Stomach (tissue), 9 donors: ENCODE results near the gene WIZ. TPM values are rescaled to one million over a fixed set of nuclear protein-coding genes. Genes with fewer than 3 reads are reported as not detected.

ENCODE experiments used
- DNase-seq, 2 donors: peaks; one replicate each; pipeline versions ENCODE4 v3.0.0 to v3.0.0-alpha.2; 2013 to 2019
- H3K27ac ChIP-seq, 5 donors: fragments of 200-600 bp in 4 of 5; sonication (generic) in 4 of 5; one replicate each; pipeline ENCODE4 v1.5.1; 2013 to 2019; ENCODE audit warnings: mild to moderate bottlenecking in 1 of 5, moderate library complexity in 1 of 5
- H3K27me3 ChIP-seq, 3 donors: fragments of 200-600 bp; sonication (generic); one replicate each; pipeline ENCODE4 v1.5.1; 2017 to 2019; ENCODE audit warnings: mixed run types in 1 of 3
- H3K36me3 ChIP-seq, 4 donors: fragments of 200-600 bp; sonication (generic); 1 replicate in 3 of 4; 2 replicates in 1 of 4; pipeline ENCODE4 v1.5.1; 2016 to 2019
- H3K4me1 ChIP-seq, 4 donors: fragments of 200-600 bp; sonication (generic); one replicate each; pipeline ENCODE4 v1.5.1; 2016 to 2019
- H3K4me3 ChIP-seq, 4 donors: fragments of 200-600 bp; sonication (generic) in 3 of 4; one replicate each; pipeline ENCODE4 v1.5.1; 2016 to 2019; ENCODE audit warnings: mild to moderate bottlenecking in 1 of 4
- H3K9me3 ChIP-seq, 4 donors: fragments of 200-600 bp; sonication (generic); one replicate each; pipeline ENCODE4 v1.5.1; 2016 to 2019
- CTCF ChIP-seq, 7 experiments: fragments of 450-650 bp in 4 of 7; fragments of 200-600 bp in 3 of 7; sonication (generic) in 3 of 7; IDR thresholded peaks; one replicate each; pipeline ENCODE4 v1.5.1; 2016 to 2019; ENCODE audit warnings: antibody characterized with exemption in 7 of 7, control low read depth in 2 of 7, mild to moderate bottlenecking in 1 of 7
- EP300 ChIP-seq: sonication (generic); formaldehyde crosslinking; IDR thresholded peaks from one replicate; pipeline ENCODE4 v1.6.1; 2017; ENCODE audit warnings: antibody characterized with exemption
- POLR2A ChIP-seq, 4 donors: fragments of 450-650 bp; IDR thresholded peaks; one replicate each; pipeline ENCODE4 v1.6.1; 2016; ENCODE audit warnings: antibody characterized with exemption in 4 of 4, control low read depth in 2 of 4, mild to moderate bottlenecking in 1 of 4, moderate library complexity in 1 of 4
- POLR2AphosphoS5 ChIP-seq, 3 donors: sonication (generic); formaldehyde crosslinking; IDR thresholded peaks; one replicate each; pipeline ENCODE4 v1.6.1; 2016; ENCODE audit warnings: antibody characterized with exemption in 3 of 3
- WGBS, 5 donors: extraction: QIAGEN DNeasy Blood & Tissue Kit in 3 of 5; methylation state at CpG; one replicate each; pipeline versions ENCODE4 v1.1.5 to v1.1.7; 2013 to 2018; 5-methylcytosine and 5-hydroxymethylcytosine counted together
- intact Hi-C: fragments of 100-400 bp; cut with DNase I; formaldehyde crosslinking; loops from one replicate; pipeline ENCODE4 v1.15.1; 2023; ENCODE audit warnings: low total_unique reads
- polyA plus RNA-seq, 3 donors: library from polyadenylated mRNA; stranded (reverse); fragments of 200-250 nt; gene quantifications; one replicate each; pipeline ENCODE4 v1.2.3, GENCODE V29; 2013
- total RNA-seq, 5 donors: library from RNA; depleted of rRNA; stranded (reverse); fragments of >200 nt; gene quantifications; one replicate each; pipeline versions ENCODE4 v1.1.0 to v1.2.3, GENCODE V29; 2014 to 2016
- donor health status: healthy with polysubstance abuse.
- donor health status: Bipolar disorder and iron deficiency.
- donor health status: healthy.

The WIZ gene
- total and polyA plus RNA-seq, 8 donors = 13.9 to 124 (median 18.3) TPM

GRCh38 chr19:15453906-15454860 is 4.4 kb upstream of the WIZ start:
- H3K27me3 ChIP-seq = peaks cover 8 to 53% (median 31%) of the 10 kb centered on the region in 3 donors
- H3K4me3 ChIP-seq = no peak overlapping the region
- peaks cover 29 to 55% (median 46%) of the 10 kb centered on the region in 4 donors for H3K4me1 ChIP-seq
- intact Hi-C loops = loop anchor here (10.0 kb wide), 1 partner anchor 101 kb away; no protein-coding TSS in a partner anchor
- peaks cover 0 to 46% (median 3%) of the 10 kb centered on the region in 4 donors for H3K36me3 ChIP-seq
- DNase-seq = peak in 1 of 2 donors; percentile 51
- H3K9me3 ChIP-seq = no peaks in the 10 kb centered on the region
- TF ChIP-seq POLR2AphosphoS5 (IDR thresholded peaks at IDR 0.05) (no peak), EP300 (no peak), CTCF (IDR thresholded peaks at IDR 0.05) (peak in 1 of 7 experiments; percentile 6), POLR2A (IDR thresholded peaks at IDR 0.05) (no peak)
- 45 to 73% (median 67%) methylated on average over 14 to 17 of the region's 17 CpGs for WGBS, 5 donors
- H3K27ac ChIP-seq = no peak overlapping the region

GRCh38 chr19:15453091-15453578 is 3.4 kb upstream of the WIZ start:
- H3K27ac ChIP-seq = peak overlapping the region in 4 of 5 donors; percentile 20 to 89 (median 57)
- no peaks in the 10 kb centered on the region for H3K9me3 ChIP-seq
- DNase-seq = peak in 1 of 2 donors; percentile 58
- 12 to 36% (median 17%) methylated on average over 9 to 44 of the region's 44 CpGs for WGBS, 5 donors
- H3K4me1 ChIP-seq = peaks cover 35 to 62% (median 54%) of the 10 kb centered on the region in 4 donors
- peaks cover 0 to 40% (median 2%) of the 10 kb centered on the region in 4 donors for H3K36me3 ChIP-seq
- H3K4me3 ChIP-seq = peak overlapping the region; percentile 45 to 58 (median 51)
- peaks cover 8 to 46% (median 27%) of the 10 kb centered on the region in 3 donors for H3K27me3 ChIP-seq
- TF ChIP-seq CTCF (IDR thresholded peaks at IDR 0.05) = peak in 4 of 7 experiments; percentile 8 to 34 (median 20)
- no peak for TF ChIP-seq POLR2AphosphoS5 (IDR thresholded peaks at IDR 0.05)
- intact Hi-C loops = loop anchor here (10.0 kb wide), 1 partner anchor 102 kb away; no protein-coding TSS in a partner anchor

GRCh38 chr19:15452111-15453047 is 2.6 kb upstream of the WIZ start:
- TF ChIP-seq EP300 = no peak
- peak; percentile 56 to 88 (median 64) for TF ChIP-seq POLR2AphosphoS5 (IDR thresholded peaks at IDR 0.05)
- TF ChIP-seq CTCF (IDR thresholded peaks at IDR 0.05) = no peak
- no peak for TF ChIP-seq POLR2A (IDR thresholded peaks at IDR 0.05)
- peak overlapping the region; percentile 45 to 58 (median 51) for H3K4me3 ChIP-seq
- DNase-seq = peak; percentile 89 to 91
- peaks cover 4 to 39% (median 19%) of the 10 kb centered on the region in 3 donors for H3K27me3 ChIP-seq
- 12 to 18% (median 15%) methylated on average over 20 to 37 of the region's 37 CpGs for WGBS, 5 donors
- H3K27ac ChIP-seq = peak overlapping the region; percentile 44 to 89 (median 56)
- peaks cover 0 to 34% (median 1%) of the 10 kb centered on the region in 4 donors for H3K36me3 ChIP-seq
- intact Hi-C loops = loop anchor here (10.0 kb wide), 1 partner anchor 102 kb away; no protein-coding TSS in a partner anchor
- H3K4me1 ChIP-seq = peaks cover 32 to 54% (median 47%) of the 10 kb centered on the region in 4 donors
- no peaks in the 10 kb centered on the region for H3K9me3 ChIP-seq
